ENCODE data around the gene TAC3.

DNA sequence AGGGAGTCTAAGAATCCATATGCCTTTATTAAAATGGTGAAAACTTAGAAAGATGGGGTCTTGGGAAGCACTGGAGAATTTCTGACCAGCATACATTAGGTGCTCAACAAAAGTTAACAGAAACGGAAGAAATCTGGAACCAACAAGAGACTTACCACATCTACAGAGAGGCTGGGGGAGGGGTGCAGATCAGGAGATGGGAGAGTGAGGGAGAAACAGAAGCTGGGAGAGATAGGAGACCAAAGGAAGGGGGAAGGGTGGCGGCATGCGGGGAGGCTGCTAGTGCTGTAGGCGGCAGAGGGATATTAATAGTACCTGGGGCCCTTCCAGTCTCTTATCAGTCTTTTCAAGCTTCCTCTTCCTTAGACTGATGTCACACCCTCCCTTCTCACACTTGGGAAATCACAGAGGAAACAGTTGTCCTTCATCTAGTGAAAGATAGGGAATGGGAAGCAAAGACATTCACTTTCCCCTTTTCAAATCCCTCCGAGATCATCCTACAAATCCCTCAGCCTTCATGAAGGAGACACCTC lies 28.1 kb downstream of the TAC3 start:
- TF ChIP-seq, protein P1, sequence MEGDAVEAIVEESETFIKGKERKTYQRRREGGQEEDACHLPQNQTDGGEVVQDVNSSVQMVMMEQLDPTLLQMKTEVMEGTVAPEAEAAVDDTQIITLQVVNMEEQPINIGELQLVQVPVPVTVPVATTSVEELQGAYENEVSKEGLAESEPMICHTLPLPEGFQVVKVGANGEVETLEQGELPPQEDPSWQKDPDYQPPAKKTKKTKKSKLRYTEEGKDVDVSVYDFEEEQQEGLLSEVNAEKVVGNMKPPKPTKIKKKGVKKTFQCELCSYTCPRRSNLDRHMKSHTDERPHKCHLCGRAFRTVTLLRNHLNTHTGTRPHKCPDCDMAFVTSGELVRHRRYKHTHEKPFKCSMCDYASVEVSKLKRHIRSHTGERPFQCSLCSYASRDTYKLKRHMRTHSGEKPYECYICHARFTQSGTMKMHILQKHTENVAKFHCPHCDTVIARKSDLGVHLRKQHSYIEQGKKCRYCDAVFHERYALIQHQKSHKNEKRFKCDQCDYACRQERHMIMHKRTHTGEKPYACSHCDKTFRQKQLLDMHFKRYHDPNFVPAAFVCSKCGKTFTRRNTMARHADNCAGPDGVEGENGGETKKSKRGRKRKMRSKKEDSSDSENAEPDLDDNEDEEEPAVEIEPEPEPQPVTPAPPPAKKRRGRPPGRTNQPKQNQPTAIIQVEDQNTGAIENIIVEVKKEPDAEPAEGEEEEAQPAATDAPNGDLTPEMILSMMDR (IDR thresholded peaks at IDR 0.05; ENCODE audit: extremely low read depth in 1 of 2, insufficient read depth in 1 of 2, low read depth in 1 of 2, low read length in 2 of 2), result no peak
- no peak for TF ChIP-seq POLR2AphosphoS5 (IDR thresholded peaks at IDR 0.05; ENCODE audit: insufficient read depth, low read depth, low read length)
- no peak for TF ChIP-seq EZH2 (IDR thresholded peaks at IDR 0.05; ENCODE audit: borderline replicate concordance, low read depth, low read length, severe bottlenecking)
- no peak for TF ChIP-seq POLR2A (IDR thresholded peaks at IDR 0.05; ENCODE audit: low read depth, low read length)
- TF ChIP-seq MYC (IDR thresholded peaks at IDR 0.05; ENCODE audit: low read depth, low read length), result no peak
- peak; percentile 32 for TF ChIP-seq JUN (IDR thresholded peaks at IDR 0.05; ENCODE audit: borderline replicate concordance, insufficient read depth, insufficient read length, low read depth)
- TF ChIP-seq, protein P2, sequence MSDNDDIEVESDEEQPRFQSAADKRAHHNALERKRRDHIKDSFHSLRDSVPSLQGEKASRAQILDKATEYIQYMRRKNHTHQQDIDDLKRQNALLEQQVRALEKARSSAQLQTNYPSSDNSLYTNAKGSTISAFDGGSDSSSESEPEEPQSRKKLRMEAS (IDR thresholded peaks at IDR 0.05; ENCODE audit: insufficient read depth, insufficient read length), result no peak
- no peak for TF ChIP-seq FOS (IDR thresholded peaks at IDR 0.05; ENCODE audit: borderline replicate concordance, insufficient read depth, low read length)
- peak; percentile 59 for TF ChIP-seq GATA2 (IDR thresholded peaks at IDR 0.05; ENCODE audit: insufficient read depth, insufficient read length, low read depth, low read length)

Data from endothelial cell of umbilical vein (primary cell).